ENCODE results near the gene ZCCHC8. TPM values are rescaled to one million over a fixed set of nuclear protein-coding genes. Genes with fewer than 3 reads are reported as not detected.
"Not testable (repeated sequence)": the region's sequence is repeated elsewhere in the genome, so short reads cannot be mapped to it uniquely, and the experiment has no call there.

Gene ZCCHC8
- total RNA-seq, 1 donor from 2014 or later: 32.4 TPM

- Mint-ChIP-seq H3K4me3 (no peak overlapping the region), H3K36me3 (ENCODE audit: low read depth) (peaks cover 28% of the 10 kb centered on the region), H3K4me1 (no peaks in the 10 kb centered on the region), H3K27me3 (ENCODE audit: low read depth) (no peaks in the 10 kb centered on the region), H3K27ac (ENCODE audit: unreplicated experiment) (no peak overlapping the region), H3K9me3 (no peaks in the 10 kb centered on the region)
- TF ChIP-seq CTCF (conservative IDR thresholded peaks at IDR 0.05): no peak
- DNase-seq (ENCODE audit: low read depth, low spot score): no peak
Observed at GRCh38 chr12:122486805-122487426, 13.8 kb downstream of the ZCCHC8 start.

- H3K27me3 Mint-ChIP-seq (ENCODE audit: low read depth); H3K9me3 Mint-ChIP-seq; DNase-seq (ENCODE audit: low read depth, low spot score); H3K27ac Mint-ChIP-seq (ENCODE audit: unreplicated experiment); H3K4me1 Mint-ChIP-seq; H3K4me3 Mint-ChIP-seq: not testable (repeated sequence)
- H3K36me3 Mint-ChIP-seq (ENCODE audit: low read depth): peaks cover 25% of the 10 kb centered on the region
Observed at GRCh38 chr12:122486360-122486759, 14.4 kb downstream of the ZCCHC8 start.

GRCh38 chr12:122484385-122484784 is 16.3 kb downstream of the ZCCHC8 start:
- not testable (repeated sequence) for H3K27ac Mint-ChIP-seq (ENCODE audit: unreplicated experiment); H3K4me3 Mint-ChIP-seq; H3K27me3 Mint-ChIP-seq (ENCODE audit: low read depth); H3K9me3 Mint-ChIP-seq; DNase-seq (ENCODE audit: low read depth, low spot score); H3K4me1 Mint-ChIP-seq
- H3K36me3 Mint-ChIP-seq (ENCODE audit: low read depth): peaks cover 25% of the 10 kb centered on the region

- no peak overlapping the region for H3K4me3 Mint-ChIP-seq
- no peaks in the 10 kb centered on the region for H3K4me1 Mint-ChIP-seq
- H3K9me3 Mint-ChIP-seq: no peaks in the 10 kb centered on the region
- TF ChIP-seq CTCF (conservative IDR thresholded peaks at IDR 0.05): no peak
- peaks cover 22% of the 10 kb centered on the region for H3K36me3 Mint-ChIP-seq (ENCODE audit: low read depth)
- H3K27me3 Mint-ChIP-seq (ENCODE audit: low read depth): no peaks in the 10 kb centered on the region
- no peak for DNase-seq (ENCODE audit: low read depth, low spot score)
- H3K27ac Mint-ChIP-seq (ENCODE audit: unreplicated experiment): no peak overlapping the region
Observed at GRCh38 chr12:122483969-122484368, 16.8 kb downstream of the ZCCHC8 start.

DNA sequence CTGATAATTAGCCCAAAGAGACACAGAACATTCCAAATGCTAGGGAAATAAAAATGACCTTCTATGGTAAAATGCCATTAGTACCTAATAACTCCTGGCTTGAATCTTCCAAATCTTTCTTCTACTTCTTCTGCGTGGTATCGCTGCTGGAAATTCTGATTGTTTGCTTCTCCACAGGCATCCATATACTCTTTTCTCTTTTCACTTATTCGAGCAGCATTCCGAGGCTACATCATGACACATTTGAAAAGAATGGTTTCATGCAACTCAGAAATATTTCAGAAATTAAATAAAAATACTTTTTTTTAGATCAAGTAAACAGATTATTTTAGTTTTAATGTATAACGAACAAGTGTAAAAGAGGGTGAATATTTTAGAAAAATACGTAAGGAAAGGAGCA is 18.9 kb downstream of the ZCCHC8 start:
- Mint-ChIP-seq H3K27me3 (ENCODE audit: low read depth) (no peaks in the 10 kb centered on the region), H3K9me3 (no peaks in the 10 kb centered on the region), H3K4me3 (no peak overlapping the region), H3K36me3 (ENCODE audit: low read depth) (peaks cover 31% of the 10 kb centered on the region), H3K27ac (ENCODE audit: unreplicated experiment) (no peak overlapping the region), H3K4me1 (no peaks in the 10 kb centered on the region)
- TF ChIP-seq CTCF (conservative IDR thresholded peaks at IDR 0.05): no peak
- no peak for DNase-seq (ENCODE audit: low read depth, low spot score)

- Mint-ChIP-seq H3K27me3 (ENCODE audit: low read depth) (no peaks in the 10 kb centered on the region), H3K9me3 (no peaks in the 10 kb centered on the region), H3K36me3 (ENCODE audit: low read depth) (peaks cover 35% of the 10 kb centered on the region), H3K4me1 (no peaks in the 10 kb centered on the region), H3K27ac (ENCODE audit: unreplicated experiment) (no peak overlapping the region), H3K4me3 (no peak overlapping the region)
- TF ChIP-seq CTCF (conservative IDR thresholded peaks at IDR 0.05): no peak
- no peak for DNase-seq (ENCODE audit: low read depth, low spot score)
Observed at GRCh38 chr12:122480753-122481152, 20.0 kb downstream of the ZCCHC8 start.
